HEK293T (cell line): Measurements from ENCODE around the gene AOPEP.

Source experiments
- BHLHE40 ChIP-seq: fragments of 450-650 bp; IDR thresholded peaks from 2 replicates; pipeline ENCODE4 v1.6.1; 2016; ENCODE audit warnings: mild to moderate bottlenecking, moderate library complexity, borderline replicate concordance
- CTBP1 ChIP-seq: fragments of 450-650 bp; IDR thresholded peaks from 2 replicates; pipeline ENCODE4 v1.6.1; 2016; ENCODE audit warnings: borderline replicate concordance
- ELF4 ChIP-seq: fragments of 450-650 bp; IDR thresholded peaks from 2 replicates; pipeline ENCODE4 v1.6.1; 2017; ENCODE audit warnings: antibody characterized with exemption
- FOXM1 ChIP-seq: fragments of 450-650 bp; IDR thresholded peaks from 2 replicates; pipeline ENCODE4 v1.6.1; 2017; ENCODE audit warnings: mild to moderate bottlenecking, borderline replicate concordance
- HDGF ChIP-seq: fragments of 450-650 bp; IDR thresholded peaks from 2 replicates; pipeline ENCODE4 v1.6.1; 2017; ENCODE audit warnings: antibody characterized with exemption, borderline replicate concordance
- SP1 ChIP-seq: fragments of 450-650 bp; IDR thresholded peaks from 2 replicates; pipeline ENCODE4 v1.6.1; 2017
- SUZ12 ChIP-seq: fragments of 450-650 bp; IDR thresholded peaks from 2 replicates; pipeline ENCODE4 v1.6.1; 2016; ENCODE audit warnings: mild to moderate bottlenecking
- ZNF384 ChIP-seq: fragments of 450-650 bp; IDR thresholded peaks from 2 replicates; pipeline ENCODE4 v1.6.1; 2016

- TF ChIP-seq ZNF384 (no peak), SP1 (no peak), SUZ12 (no peak), CTBP1 (no peak), ELF4 (no peak), FOXM1 (no peak), BHLHE40 (no peak), HDGF (no peak)
Measured at GRCh38 chr9:95018099-95018936, 291.8 kb downstream of the AOPEP start.
